Brain pericyte (primary cell): ENCODE data around the gene BRPF1.
A peak's percentile ranks its signal among the peaks of the same experiment; 100 is the strongest.

Source experiments
- DNase-seq: peaks from one replicate; pipeline ENCODE4 v3.0.0-alpha.2; 2012; ENCODE audit warnings: low read depth, low spot score

The BRPF1 gene

GRCh38 chr3:9736831-9737230 lies 5.3 kb downstream of the BRPF1 start:
- DNase-seq: no peak

GRCh38 chr3:9739181-9739580 lies 7.6 kb downstream of the BRPF1 start:
- DNase-seq: no peak

- no peak for DNase-seq
Observed at GRCh38 chr3:9742560-9742959, 11.0 kb downstream of the BRPF1 start.

- no peak for DNase-seq
Observed at GRCh38 chr3:9743548-9743947, 12.0 kb downstream of the BRPF1 start.

- no peak for DNase-seq
Observed at GRCh38 chr3:9744162-9744561, 12.6 kb downstream of the BRPF1 start.

- no peak for DNase-seq
Observed at GRCh38 chr3:9745521-9745920, 14.0 kb downstream of the BRPF1 start.

- DNase-seq: no peak
Observed at GRCh38 chr3:9746330-9746729, 14.8 kb downstream of the BRPF1 start.

- DNase-seq: no peak
Observed at GRCh38 chr3:9747267-9747666, 15.7 kb downstream of the BRPF1 start.

- no peak for DNase-seq
Observed at GRCh38 chr3:9748031-9748430, 16.5 kb downstream of the BRPF1 start.

- no peak for DNase-seq
Observed at GRCh38 chr3:9749296-9749644, 17.7 kb downstream of the BRPF1 start.

GRCh38 chr3:9749645-9750555 lies 18.4 kb downstream of the BRPF1 start, which contains the start of gene OGG1:
Gene OGG1 (plus strand): TSS chr3:9749952. CDS start chr3:9750287, 335 bp downstream.
- peak; percentile 97 for DNase-seq

GRCh38 chr3:9750556-9751411 lies 19.2 kb downstream of the BRPF1 start:
- no peak for DNase-seq

GRCh38 chr3:9754678-9755077 lies 23.1 kb downstream of the BRPF1 start:
- DNase-seq: no peak

- DNase-seq: no peak
Observed at GRCh38 chr3:9757427-9757826, 25.9 kb downstream of the BRPF1 start.

GRCh38 chr3:9760779-9761505 lies 29.4 kb downstream of the BRPF1 start:
- DNase-seq: no peak

- DNase-seq: no peak
Observed at GRCh38 chr3:9761919-9762318, 30.4 kb downstream of the BRPF1 start.

- no peak for DNase-seq
Observed at GRCh38 chr3:9762871-9763270, 31.3 kb downstream of the BRPF1 start.

- no peak for DNase-seq
Observed at GRCh38 chr3:9765865-9766264, 34.3 kb downstream of the BRPF1 start.

- DNase-seq: no peak
Observed at GRCh38 chr3:9767418-9767817, 35.9 kb downstream of the BRPF1 start.

- DNase-seq: no peak
Observed at GRCh38 chr3:9768141-9768775, 36.7 kb downstream of the BRPF1 start.

GRCh38 chr3:9769012-9769411 lies 37.5 kb downstream of the BRPF1 start:
- DNase-seq: no peak
